ENCODE measurements around the gene CNTNAP2.

The CNTNAP2 gene

GRCh38 chr7:147700702-147701101 lies 1584.1 kb downstream of the CNTNAP2 start:
- DNase-seq (ENCODE audit: extremely low read depth, low read depth), result no peak
- H3K4me3 ChIP-seq (replicated peaks; ENCODE audit: low read depth, low read length), result no peak overlapping the region
- no peak for TF ChIP-seq CTCF (IDR thresholded peaks at IDR 0.05; ENCODE audit: low read depth, low read length, missing control alignments)

DNA sequence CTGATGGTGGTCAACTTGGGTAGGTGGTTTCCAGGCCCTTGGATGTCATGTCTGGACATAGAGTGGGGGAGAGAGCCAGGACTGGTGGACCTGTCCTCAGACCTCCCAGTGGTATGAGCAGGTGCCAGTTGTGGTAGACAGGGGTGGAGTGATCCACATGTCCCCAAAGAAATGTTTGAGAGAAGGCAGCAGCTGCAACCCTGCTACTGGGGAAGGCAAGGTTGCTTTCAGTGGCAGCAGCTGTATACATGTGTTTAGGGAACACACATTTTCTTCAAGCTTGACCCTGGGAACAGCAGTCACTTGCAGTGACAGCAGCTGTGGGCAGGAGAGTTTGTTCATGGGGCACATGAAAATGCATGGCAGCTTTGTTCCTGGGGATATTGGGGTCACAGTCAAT lies 1591.3 kb downstream of the CNTNAP2 start:
- no peak overlapping the region for H3K4me3 ChIP-seq (replicated peaks; ENCODE audit: low read depth, low read length)
- no peak for TF ChIP-seq CTCF (IDR thresholded peaks at IDR 0.05; ENCODE audit: low read depth, low read length, missing control alignments)

DNA sequence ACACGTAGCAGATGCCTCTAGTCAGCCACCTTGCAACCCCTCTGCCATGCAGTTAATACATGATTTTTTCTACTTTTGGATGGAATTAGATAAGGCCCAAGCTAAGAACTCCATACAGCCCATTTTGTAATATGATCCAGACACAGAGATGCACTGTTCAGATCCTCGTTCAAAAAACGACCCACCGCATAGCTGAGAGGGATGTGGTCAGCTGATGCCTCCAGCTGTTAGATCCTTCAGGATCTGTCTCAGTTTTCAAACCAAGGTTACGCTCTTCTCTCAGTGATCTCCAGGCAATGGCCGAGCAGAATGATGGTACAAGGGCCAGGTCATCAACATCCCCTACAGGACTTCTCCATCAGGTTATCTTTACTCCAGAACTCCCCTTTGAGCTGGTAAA lies 1592.3 kb downstream of the CNTNAP2 start:
- H3K4me3 ChIP-seq (replicated peaks; ENCODE audit: low read depth, low read length), result no peak overlapping the region
- TF ChIP-seq CTCF (IDR thresholded peaks at IDR 0.05; ENCODE audit: low read depth, low read length, missing control alignments), result no peak
- no peak for DNase-seq (ENCODE audit: extremely low read depth, low read depth)

More for the DNA sequence above, 1591.3 kb downstream of the CNTNAP2 start:
- DNase-seq (ENCODE audit: extremely low read depth, low read depth), result no peak

DNA sequence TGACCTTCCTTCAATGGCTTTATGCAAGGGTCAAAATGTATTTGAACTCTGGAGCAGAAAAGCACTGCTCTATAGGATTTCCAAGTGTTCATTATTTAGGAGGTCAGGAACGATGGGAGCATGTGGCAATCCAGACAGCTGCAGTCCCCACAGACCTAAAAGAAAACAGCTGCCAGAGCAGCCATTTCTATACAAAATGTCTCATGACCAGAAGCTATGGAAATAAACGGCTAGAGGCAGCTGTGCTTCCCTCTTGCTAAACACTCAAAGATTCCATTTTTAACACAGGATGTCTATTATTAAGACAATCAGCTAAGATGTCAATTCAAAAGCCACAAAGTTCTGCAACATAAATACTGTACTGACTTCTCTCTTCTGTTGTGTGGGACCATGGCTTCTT lies 1594.8 kb downstream of the CNTNAP2 start:
- TF ChIP-seq CTCF (IDR thresholded peaks at IDR 0.05; ENCODE audit: low read depth, low read length, missing control alignments), result no peak
- no peak overlapping the region for H3K4me3 ChIP-seq (replicated peaks; ENCODE audit: low read depth, low read length)
- no peak for DNase-seq (ENCODE audit: extremely low read depth, low read depth)

- no peak overlapping the region for H3K4me3 ChIP-seq (replicated peaks; ENCODE audit: low read depth, low read length)
- TF ChIP-seq CTCF (IDR thresholded peaks at IDR 0.05; ENCODE audit: low read depth, low read length, missing control alignments), result no peak
- no peak for DNase-seq (ENCODE audit: extremely low read depth, low read depth)
Measured at GRCh38 chr7:147721962-147722830, 1605.6 kb downstream of the CNTNAP2 start.

DNA sequence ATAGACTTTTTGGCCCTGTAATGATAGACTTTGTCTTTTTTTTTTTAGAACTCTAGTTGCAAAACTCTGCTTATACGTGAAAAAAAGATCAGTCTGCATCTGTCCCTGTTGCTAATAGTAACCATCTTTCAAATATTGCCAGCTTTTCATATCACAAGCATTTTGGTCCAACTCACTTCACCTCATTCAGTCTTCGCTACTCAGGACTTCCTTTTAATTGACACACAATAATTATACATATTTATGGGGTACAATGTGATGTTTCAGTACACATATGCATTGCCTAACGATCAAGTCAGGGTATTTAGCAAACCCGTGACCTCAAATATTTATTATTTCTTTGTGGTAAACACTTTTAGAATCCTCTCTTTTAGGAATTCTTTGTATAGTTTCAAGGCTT lies 1606.9 kb downstream of the CNTNAP2 start:
- H3K4me3 ChIP-seq (replicated peaks; ENCODE audit: low read depth, low read length), result no peak overlapping the region
- TF ChIP-seq CTCF (IDR thresholded peaks at IDR 0.05; ENCODE audit: low read depth, low read length, missing control alignments), result no peak
- DNase-seq (ENCODE audit: extremely low read depth, low read depth), result no peak
